ENCODE data around the gene NFASC.

Gene NFASC

DNA sequence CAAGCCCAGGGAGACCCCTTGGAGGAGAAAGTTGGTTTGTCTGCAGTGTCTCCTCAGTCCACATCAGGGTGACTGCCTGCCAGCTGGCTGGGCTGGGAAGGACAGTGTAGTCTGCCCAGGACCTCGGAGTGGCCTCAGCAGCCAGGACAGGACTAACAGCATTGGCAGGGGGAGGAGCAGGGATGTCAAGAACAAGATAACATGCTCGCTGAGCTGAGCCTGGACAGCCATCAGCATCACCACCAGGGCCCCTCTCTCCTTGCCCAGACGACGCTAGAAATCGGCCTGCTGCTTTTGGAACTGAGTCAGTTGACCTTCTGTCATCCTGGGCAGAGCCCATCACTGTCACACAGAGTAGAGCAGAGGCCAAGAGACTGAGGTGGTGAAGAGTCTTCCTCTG lies 88.7 kb downstream of the NFASC start:
- H3K27ac ChIP-seq (ENCODE audit: low read depth, low read length, severe bottlenecking) = no peak overlapping the region
- no peaks in the 10 kb centered on the region for H3K36me3 ChIP-seq (ENCODE audit: control insufficient read depth, insufficient read depth, low read length)
- H3K4me1 ChIP-seq (ENCODE audit: control insufficient read depth, insufficient read depth, low read length, poor library complexity, severe bottlenecking) = peaks cover 9% of the 10 kb centered on the region
- H3K9me3 ChIP-seq (ENCODE audit: control insufficient read depth, low read length) = no peaks in the 10 kb centered on the region
- no peak overlapping the region for H3K4me3 ChIP-seq (ENCODE audit: extremely low read depth, insufficient read depth, low read length, poor library complexity, severe bottlenecking)
- WGBS, 2 experiments (ENCODE audit: insufficient coverage in 2 of 2) = 60 to 74% methylated on average over 1 to 2 of the region's 5 CpGs

DNA sequence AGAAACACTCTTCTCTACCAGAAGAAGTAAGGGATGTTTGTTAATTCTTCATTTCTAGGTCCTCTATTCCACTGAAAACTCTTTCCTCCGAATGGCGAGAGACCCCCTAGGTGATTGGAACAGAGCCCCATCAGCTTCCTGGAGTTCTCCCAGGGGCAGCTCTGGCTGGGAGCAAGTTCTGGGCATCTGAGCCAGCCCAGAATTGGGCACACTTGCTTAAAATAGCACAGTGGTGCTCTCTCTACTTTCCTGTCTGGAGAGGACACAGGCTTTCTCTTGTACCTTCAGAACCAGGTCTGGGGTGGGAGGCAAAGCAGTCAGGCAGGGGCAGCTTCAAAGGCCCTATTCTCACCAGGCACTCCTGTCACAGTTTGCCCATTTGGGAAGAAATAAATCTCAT lies 89.2 kb downstream of the NFASC start:
- Histone ChIP-seq H3K36me3 (ENCODE audit: control insufficient read depth, insufficient read depth, low read length) (no peaks in the 10 kb centered on the region), H3K9me3 (ENCODE audit: control insufficient read depth, low read length) (no peaks in the 10 kb centered on the region), H3K4me1 (ENCODE audit: control insufficient read depth, insufficient read depth, low read length, poor library complexity, severe bottlenecking) (peaks cover 9% of the 10 kb centered on the region), H3K27ac (ENCODE audit: low read depth, low read length, severe bottlenecking) (no peak overlapping the region), H3K4me3 (ENCODE audit: extremely low read depth, insufficient read depth, low read length, poor library complexity, severe bottlenecking) (no peak overlapping the region)
- 89 to 95% methylated on average over 2 of the region's 2 CpGs for WGBS, 2 experiments (ENCODE audit: insufficient coverage in 2 of 2)

DNA sequence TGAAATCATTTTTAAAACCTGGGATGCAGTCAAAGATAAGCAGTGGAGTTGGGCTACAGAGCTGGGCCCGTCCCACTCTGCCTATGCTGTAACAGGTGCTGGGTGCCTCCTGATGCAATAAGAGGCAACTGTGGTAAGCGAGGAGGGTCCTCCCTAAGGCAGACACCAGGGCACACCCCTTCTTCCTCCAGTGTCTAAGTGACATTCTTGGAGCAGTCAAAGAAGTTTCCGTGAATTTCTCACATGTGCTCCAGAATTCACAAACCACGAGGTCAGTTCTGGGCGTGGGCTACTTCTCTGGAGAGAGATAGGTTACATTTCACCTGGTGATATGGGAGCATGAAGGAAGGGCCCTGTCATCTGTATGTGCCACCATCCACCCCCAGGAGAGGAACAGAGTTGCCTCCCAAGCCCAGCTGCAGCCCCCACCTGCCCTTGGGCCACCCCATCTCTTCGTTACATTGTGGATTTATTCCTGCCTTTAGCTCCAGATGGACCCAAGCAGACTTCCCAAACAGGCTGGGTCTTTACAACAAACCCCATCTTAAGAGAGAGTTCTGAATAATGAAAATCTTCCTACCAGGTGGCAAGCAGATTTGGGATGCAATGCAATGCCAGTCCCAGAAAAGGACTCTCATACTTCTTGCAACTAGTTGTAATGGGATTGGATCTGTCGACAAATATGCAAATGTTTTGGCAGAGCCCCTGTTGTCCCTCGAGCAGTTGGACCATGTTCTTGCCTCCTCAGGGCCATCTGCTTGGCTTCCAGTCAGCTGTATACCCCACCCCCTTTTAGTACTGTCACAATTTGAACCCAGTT lies 89.9 kb downstream of the NFASC start:
- Histone ChIP-seq H3K4me3 (ENCODE audit: extremely low read depth, insufficient read depth, low read length, poor library complexity, severe bottlenecking) (no peak overlapping the region), H3K36me3 (ENCODE audit: control insufficient read depth, insufficient read depth, low read length) (no peaks in the 10 kb centered on the region), H3K9me3 (ENCODE audit: control insufficient read depth, low read length) (no peaks in the 10 kb centered on the region), H3K4me1 (ENCODE audit: control insufficient read depth, insufficient read depth, low read length, poor library complexity, severe bottlenecking) (peaks cover 9% of the 10 kb centered on the region), H3K27ac (ENCODE audit: low read depth, low read length, severe bottlenecking) (no peak overlapping the region)
- 94 to 100% methylated on average over 4 to 6 of the region's 8 CpGs for WGBS, 2 experiments (ENCODE audit: insufficient coverage in 2 of 2)

DNA sequence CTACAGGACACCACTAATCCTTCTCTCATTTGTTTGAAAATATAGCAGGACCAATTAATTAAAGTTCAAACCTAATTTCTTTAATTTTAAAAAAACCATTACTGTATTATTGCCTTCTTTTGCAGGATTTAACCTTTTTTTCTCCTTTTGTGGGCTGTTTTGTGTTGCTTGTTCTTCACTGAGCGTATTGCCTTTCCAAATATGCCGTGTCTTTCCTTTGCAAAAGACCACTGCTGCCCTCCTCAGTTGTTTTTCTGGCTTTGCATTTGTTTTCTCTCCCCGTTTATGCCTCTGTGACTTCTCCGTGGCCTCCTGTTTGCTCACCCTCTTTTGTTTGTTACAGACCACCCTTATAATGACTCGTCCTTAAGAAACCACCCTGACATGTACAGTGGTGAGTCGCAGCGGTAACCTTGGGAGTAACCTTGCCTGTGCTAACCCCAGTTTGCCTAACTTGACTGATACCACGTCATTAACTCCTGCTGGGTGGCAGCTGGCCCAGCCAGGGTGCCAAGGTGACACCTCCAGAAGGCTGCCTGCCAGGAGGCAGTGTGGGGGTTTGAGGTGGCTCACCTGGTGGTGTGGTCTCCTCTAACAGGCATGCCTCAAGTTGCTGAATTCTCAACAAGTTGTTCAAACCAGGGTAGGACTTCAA lies 91.2 kb downstream of the NFASC start:
- peaks cover 9% of the 10 kb centered on the region for H3K4me1 ChIP-seq (ENCODE audit: control insufficient read depth, insufficient read depth, low read length, poor library complexity, severe bottlenecking)
- 61 to 77% methylated on average over 6 to 8 of the region's 8 CpGs for WGBS, 2 experiments (ENCODE audit: insufficient coverage in 2 of 2)
- H3K36me3 ChIP-seq (ENCODE audit: control insufficient read depth, insufficient read depth, low read length) = no peaks in the 10 kb centered on the region
- no peak overlapping the region for H3K4me3 ChIP-seq (ENCODE audit: extremely low read depth, insufficient read depth, low read length, poor library complexity, severe bottlenecking)
- no peak overlapping the region for H3K27ac ChIP-seq (ENCODE audit: low read depth, low read length, severe bottlenecking)
- no peaks in the 10 kb centered on the region for H3K9me3 ChIP-seq (ENCODE audit: control insufficient read depth, low read length)

DNA sequence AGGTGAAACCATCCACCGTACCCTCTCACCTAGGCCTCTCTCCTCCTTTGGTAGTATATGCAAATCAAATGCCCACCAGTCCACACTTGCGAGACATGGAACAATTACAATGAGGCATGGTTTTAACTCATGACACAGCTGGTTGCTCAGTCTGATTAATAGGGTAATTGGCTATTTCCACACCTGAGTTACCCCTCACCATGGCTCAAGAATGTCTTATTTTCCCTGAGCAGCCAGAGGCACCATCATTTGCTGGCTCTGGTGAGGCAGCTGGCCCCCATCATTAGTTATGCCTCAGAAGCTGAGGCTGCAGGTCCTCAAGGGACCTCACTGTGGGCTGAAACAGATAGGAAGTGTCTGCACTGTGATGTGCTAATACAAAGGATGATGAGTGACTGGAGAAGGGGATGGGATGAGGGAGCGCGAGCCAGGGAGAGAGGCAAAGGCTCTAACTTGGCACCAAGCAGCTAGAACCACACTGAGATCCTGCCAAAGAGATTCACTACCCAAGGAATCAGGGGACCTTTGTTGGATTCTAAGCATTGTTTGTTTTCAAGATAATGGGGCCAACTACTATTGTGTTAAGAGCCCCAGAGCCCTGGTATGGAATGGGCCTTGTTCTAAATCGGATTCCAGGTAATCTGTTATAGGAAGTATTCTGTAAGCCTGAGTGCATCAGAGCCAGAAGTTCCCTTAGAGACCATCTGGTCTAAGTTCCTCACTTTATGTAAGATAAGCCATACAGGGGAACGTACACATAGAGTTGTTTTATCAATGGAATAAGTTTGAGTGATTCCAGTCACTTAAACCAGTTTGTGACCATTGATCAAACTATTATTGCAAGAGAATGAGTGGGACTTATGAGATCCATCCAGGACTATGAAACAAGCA lies 92.3 kb downstream of the NFASC start:
- no peaks in the 10 kb centered on the region for H3K9me3 ChIP-seq (ENCODE audit: control insufficient read depth, low read length)
- H3K27ac ChIP-seq (ENCODE audit: low read depth, low read length, severe bottlenecking) = no peak overlapping the region
- WGBS, 2 experiments (ENCODE audit: insufficient coverage in 2 of 2) = 100% methylated on average over 2 of the region's 6 CpGs; no CpG with 5 or more reads in 1 of the 2 experiments
- no peaks in the 10 kb centered on the region for H3K36me3 ChIP-seq (ENCODE audit: control insufficient read depth, insufficient read depth, low read length)
- H3K4me3 ChIP-seq (ENCODE audit: extremely low read depth, insufficient read depth, low read length, poor library complexity, severe bottlenecking) = no peak overlapping the region
- H3K4me1 ChIP-seq (ENCODE audit: control insufficient read depth, insufficient read depth, low read length, poor library complexity, severe bottlenecking) = peaks cover 9% of the 10 kb centered on the region

DNA sequence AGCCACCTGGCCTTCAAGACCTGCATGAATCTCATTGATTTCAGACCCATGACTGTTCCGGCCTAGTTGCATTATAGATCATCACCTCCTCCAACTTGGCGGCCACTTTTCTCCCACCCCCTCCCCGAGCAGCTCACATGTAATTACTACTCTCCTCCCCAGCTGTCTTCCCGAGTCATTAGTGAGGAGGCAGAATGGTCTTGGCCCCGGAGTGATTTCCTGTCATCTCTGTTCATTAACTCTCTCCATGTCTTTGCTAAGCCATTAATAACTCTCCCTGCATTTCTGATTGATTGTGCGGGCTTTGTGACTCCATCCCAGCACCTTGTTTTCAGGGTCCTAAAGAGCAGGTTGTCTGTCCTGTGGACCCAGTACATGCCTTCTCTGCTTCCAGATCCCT lies 96.8 kb downstream of the NFASC start:
- Histone ChIP-seq H3K27ac (ENCODE audit: low read depth, low read length, severe bottlenecking) (no peak overlapping the region), H3K4me3 (ENCODE audit: extremely low read depth, insufficient read depth, low read length, poor library complexity, severe bottlenecking) (no peak overlapping the region), H3K4me1 (ENCODE audit: control insufficient read depth, insufficient read depth, low read length, poor library complexity, severe bottlenecking) (peaks cover 14% of the 10 kb centered on the region), H3K36me3 (ENCODE audit: control insufficient read depth, insufficient read depth, low read length) (no peaks in the 10 kb centered on the region), H3K9me3 (ENCODE audit: control insufficient read depth, low read length) (no peaks in the 10 kb centered on the region)
- WGBS, 2 experiments (ENCODE audit: insufficient coverage in 2 of 2) = 82% methylated on average over 5 to 6 of the region's 6 CpGs

DNA sequence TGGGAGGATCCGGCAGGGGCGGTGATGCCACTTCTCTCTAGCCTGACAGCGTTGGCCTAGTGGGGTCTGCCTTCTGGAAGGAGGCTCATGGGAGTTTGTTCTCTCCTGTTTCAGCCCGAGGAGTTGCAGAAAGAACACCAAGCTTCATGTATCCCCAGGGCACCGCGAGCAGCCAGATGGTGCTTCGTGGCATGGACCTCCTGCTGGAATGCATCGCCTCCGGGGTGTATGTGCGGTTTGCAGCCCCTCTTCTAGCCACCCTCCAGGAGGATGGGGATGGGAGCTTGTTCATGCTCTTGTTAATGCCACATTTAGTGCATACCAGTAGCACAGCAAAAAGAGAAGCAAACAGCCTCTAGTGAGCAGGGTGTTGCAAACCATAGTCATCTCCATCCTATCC lies 97.5 kb downstream of the NFASC start:
- Histone ChIP-seq H3K9me3 (ENCODE audit: control insufficient read depth, low read length) (no peaks in the 10 kb centered on the region), H3K4me3 (ENCODE audit: extremely low read depth, insufficient read depth, low read length, poor library complexity, severe bottlenecking) (no peak overlapping the region), H3K36me3 (ENCODE audit: control insufficient read depth, insufficient read depth, low read length) (no peaks in the 10 kb centered on the region), H3K4me1 (ENCODE audit: control insufficient read depth, insufficient read depth, low read length, poor library complexity, severe bottlenecking) (peaks cover 21% of the 10 kb centered on the region), H3K27ac (ENCODE audit: low read depth, low read length, severe bottlenecking) (no peak overlapping the region)
- WGBS, 2 experiments (ENCODE audit: insufficient coverage in 2 of 2) = 96 to 97% methylated on average over 7 to 9 of the region's 10 CpGs

DNA sequence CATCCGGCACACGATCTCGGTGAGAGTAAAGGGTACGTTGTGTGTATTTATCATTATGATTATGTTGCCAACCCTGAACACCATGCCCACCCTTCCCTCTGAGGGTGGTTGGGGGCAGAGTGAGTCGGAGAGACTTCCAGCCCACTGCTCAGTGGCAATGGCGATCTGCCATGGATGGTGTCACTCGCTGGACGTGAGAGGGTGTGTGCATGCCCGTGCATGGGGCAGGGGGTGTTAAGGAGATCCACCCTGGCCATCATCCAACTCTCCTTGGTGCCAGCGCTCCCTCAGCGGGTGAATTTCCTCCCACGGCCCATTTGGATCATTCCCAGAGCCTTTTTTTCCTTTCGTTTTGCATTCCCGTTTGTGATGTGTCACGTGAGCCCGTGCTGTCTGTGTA lies 98.3 kb downstream of the NFASC start:
- H3K4me1 ChIP-seq (ENCODE audit: control insufficient read depth, insufficient read depth, low read length, poor library complexity, severe bottlenecking) = peaks cover 21% of the 10 kb centered on the region
- WGBS, 2 experiments (ENCODE audit: insufficient coverage in 2 of 2) = 94 to 98% methylated on average over 9 of the region's 16 CpGs
- H3K4me3 ChIP-seq (ENCODE audit: extremely low read depth, insufficient read depth, low read length, poor library complexity, severe bottlenecking) = no peak overlapping the region
- no peak overlapping the region for H3K27ac ChIP-seq (ENCODE audit: low read depth, low read length, severe bottlenecking)
- H3K9me3 ChIP-seq (ENCODE audit: control insufficient read depth, low read length) = no peaks in the 10 kb centered on the region
- H3K36me3 ChIP-seq (ENCODE audit: control insufficient read depth, insufficient read depth, low read length) = no peaks in the 10 kb centered on the region

DNA sequence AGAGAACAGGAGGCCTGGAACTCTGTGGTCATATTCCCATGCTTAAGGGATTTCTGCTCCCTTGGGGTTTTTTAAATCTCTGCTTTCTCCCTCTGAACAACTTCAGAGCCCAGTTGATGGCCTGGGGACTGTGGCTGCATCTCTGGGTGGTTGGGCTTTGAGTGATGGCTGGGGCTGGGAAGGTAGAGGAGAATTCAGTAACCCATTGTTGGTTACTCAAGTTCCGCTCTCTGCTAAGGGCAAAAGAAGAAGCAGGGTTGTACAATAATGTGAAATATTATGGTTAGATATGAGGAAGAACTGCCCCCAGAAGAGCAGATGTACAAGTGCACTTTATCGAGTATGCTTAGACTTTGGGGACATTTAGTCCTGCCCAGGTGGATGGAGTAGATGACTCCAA lies 100.3 kb downstream of the NFASC start:
- no peaks in the 10 kb centered on the region for H3K9me3 ChIP-seq (ENCODE audit: control insufficient read depth, low read length)
- no peak overlapping the region for H3K27ac ChIP-seq (ENCODE audit: low read depth, low read length, severe bottlenecking)
- WGBS, 2 experiments (ENCODE audit: insufficient coverage in 2 of 2) = 91 to 96% methylated on average over 2 of the region's 2 CpGs
- H3K36me3 ChIP-seq (ENCODE audit: control insufficient read depth, insufficient read depth, low read length) = no peaks in the 10 kb centered on the region
- H3K4me3 ChIP-seq (ENCODE audit: extremely low read depth, insufficient read depth, low read length, poor library complexity, severe bottlenecking) = no peak overlapping the region
- peaks cover 21% of the 10 kb centered on the region for H3K4me1 ChIP-seq (ENCODE audit: control insufficient read depth, insufficient read depth, low read length, poor library complexity, severe bottlenecking)

DNA sequence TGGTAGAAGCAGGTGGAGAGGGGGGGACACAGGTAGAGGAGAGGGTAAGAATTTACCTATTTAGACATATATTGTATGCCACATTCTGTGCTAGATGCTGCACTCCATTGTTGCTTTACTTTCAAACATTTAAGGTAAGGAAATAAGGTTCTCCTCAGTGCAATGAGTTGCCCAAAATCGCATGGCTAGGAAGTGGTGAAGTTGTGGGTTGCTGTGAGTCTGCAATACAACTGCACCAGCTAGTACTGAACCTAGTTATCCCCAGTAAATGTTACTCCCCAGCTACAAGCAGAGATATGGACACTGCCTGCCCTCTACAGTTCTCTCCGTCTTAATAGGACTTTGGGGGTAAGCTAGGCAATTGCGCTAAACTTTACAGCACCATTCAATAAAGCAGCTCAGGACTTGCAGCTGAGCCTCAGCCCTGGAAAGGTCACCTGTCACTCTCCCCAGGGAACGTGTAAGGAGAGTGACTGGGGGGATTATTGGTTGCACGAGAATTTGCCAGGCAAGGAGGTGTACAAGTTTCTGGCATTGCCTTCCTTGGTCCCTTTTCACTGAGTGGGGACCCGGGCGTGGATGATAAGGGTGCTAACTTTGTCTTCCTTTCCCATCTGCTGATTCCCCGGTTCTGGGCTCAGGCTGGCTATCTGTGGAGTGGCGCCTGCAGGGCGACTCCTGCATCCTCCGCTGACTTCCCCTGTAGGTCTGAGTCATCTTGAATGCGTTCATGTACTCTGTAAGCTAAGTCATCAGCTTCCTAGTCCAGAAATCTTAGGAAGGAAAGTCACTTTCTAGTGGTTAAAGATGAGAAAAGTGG lies 101.1 kb downstream of the NFASC start:
- Histone ChIP-seq H3K4me1 (ENCODE audit: control insufficient read depth, insufficient read depth, low read length, poor library complexity, severe bottlenecking) (peaks cover 21% of the 10 kb centered on the region), H3K27ac (ENCODE audit: low read depth, low read length, severe bottlenecking) (peak overlapping the region; percentile 71)
- 66 to 73% methylated on average over 5 to 9 of the region's 12 CpGs for WGBS, 2 experiments (ENCODE audit: insufficient coverage in 2 of 2)

More for the DNA sequence above, 101.1 kb downstream of the NFASC start:
- H3K4me3 ChIP-seq (ENCODE audit: extremely low read depth, insufficient read depth, low read length, poor library complexity, severe bottlenecking) = no peak overlapping the region
- H3K36me3 ChIP-seq (ENCODE audit: control insufficient read depth, insufficient read depth, low read length) = no peaks in the 10 kb centered on the region
- H3K9me3 ChIP-seq (ENCODE audit: control insufficient read depth, low read length) = no peaks in the 10 kb centered on the region
